C4-2B (cell line): Measurements from ENCODE around the gene ITGA11.

ENCODE experiments used
- ZFX ChIP-seq: fragments of 450-650 bp; IDR thresholded peaks from 2 replicates; pipeline ENCODE4 v1.6.1; 2017
- TF ChIP-seq, protein P1 (sequence below): fragments of 450-650 bp; conservative IDR thresholded peaks from 2 replicates; pipeline ENCODE4 v1.5.1; 2017; ENCODE audit warnings: mild to moderate bottlenecking

GRCh38 chr15:68383161-68384074, 48.5 kb downstream of the ITGA11 start:
- TF ChIP-seq, protein P1, sequence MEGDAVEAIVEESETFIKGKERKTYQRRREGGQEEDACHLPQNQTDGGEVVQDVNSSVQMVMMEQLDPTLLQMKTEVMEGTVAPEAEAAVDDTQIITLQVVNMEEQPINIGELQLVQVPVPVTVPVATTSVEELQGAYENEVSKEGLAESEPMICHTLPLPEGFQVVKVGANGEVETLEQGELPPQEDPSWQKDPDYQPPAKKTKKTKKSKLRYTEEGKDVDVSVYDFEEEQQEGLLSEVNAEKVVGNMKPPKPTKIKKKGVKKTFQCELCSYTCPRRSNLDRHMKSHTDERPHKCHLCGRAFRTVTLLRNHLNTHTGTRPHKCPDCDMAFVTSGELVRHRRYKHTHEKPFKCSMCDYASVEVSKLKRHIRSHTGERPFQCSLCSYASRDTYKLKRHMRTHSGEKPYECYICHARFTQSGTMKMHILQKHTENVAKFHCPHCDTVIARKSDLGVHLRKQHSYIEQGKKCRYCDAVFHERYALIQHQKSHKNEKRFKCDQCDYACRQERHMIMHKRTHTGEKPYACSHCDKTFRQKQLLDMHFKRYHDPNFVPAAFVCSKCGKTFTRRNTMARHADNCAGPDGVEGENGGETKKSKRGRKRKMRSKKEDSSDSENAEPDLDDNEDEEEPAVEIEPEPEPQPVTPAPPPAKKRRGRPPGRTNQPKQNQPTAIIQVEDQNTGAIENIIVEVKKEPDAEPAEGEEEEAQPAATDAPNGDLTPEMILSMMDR, result peak; percentile 92
- TF ChIP-seq ZFX, result no peak
